Left lung (tissue), 10 donors: ENCODE results near the gene PHC3. TPM values are rescaled to one million over a fixed set of nuclear protein-coding genes. Genes with fewer than 3 reads are reported as not detected.
A peak's percentile ranks its signal among the peaks of the same experiment; 100 is the strongest.

ENCODE experiments used
- ATAC-seq: fragments of 200-7000 bp; cut with Tn5 transposase; one replicate; pipeline ENCODE4 v1.9.1; 2020; ENCODE audit warnings: moderate library complexity
- DNase-seq, 4 donors: peaks; one replicate each; pipeline ENCODE4 v3.0.0-alpha.2; 2013 to 2020
- H3K27ac ChIP-seq, 2 donors: fragments of 200-600 bp; sonication (generic) in 1 of 2; one replicate each; pipeline versions ENCODE4 v1.5.0 to v1.8.0; 2020 to 2021
- H3K27me3 ChIP-seq, 2 donors: fragments of 200-600 bp; sonication (generic) in 1 of 2; one replicate each; pipeline versions ENCODE4 v1.5.0 to v1.8.0; 2020 to 2021
- H3K36me3 ChIP-seq, 2 donors: fragments of 200-600 bp; sonication (generic) in 1 of 2; one replicate each; pipeline versions ENCODE4 v1.5.0 to v1.8.0; 2020 to 2021
- H3K4me1 ChIP-seq, 2 donors: fragments of 200-600 bp; one replicate each; pipeline ENCODE4 v1.8.0; 2021
- H3K4me3 ChIP-seq, 2 donors: fragments of 200-600 bp; sonication (generic) in 1 of 2; one replicate each; pipeline versions ENCODE4 v1.5.0 to v1.8.0; 2020 to 2021; ENCODE audit warnings: mild to moderate bottlenecking in 1 of 2
- H3K9me3 ChIP-seq, 2 donors: fragments of 200-600 bp; sonication (generic) in 1 of 2; one replicate each; pipeline versions ENCODE4 v1.5.0 to v1.8.0; 2020 to 2021
- CTCF ChIP-seq, 2 donors: fragments of 200-600 bp; sonication (generic) in 1 of 2; IDR thresholded peaks; one replicate each; pipeline versions ENCODE4 v1.5.0 to v1.8.0; 2021; ENCODE audit warnings: antibody characterized with exemption in 2 of 2
- intact Hi-C, 2 donors: fragments of 100-400 bp; cut with DNase I; formaldehyde crosslinking; loops; one replicate each; pipeline versions ENCODE4 v1.11.2 to v1.14.2; 2022
- polyA plus RNA-seq, 6 donors: library from polyadenylated mRNA; unstranded; fragments of 120-200 nt; gene quantifications; one replicate each; pipeline ENCODE4 v1.2.1, GENCODE V29; 2013; ENCODE audit not compliant: insufficient read length in 6 of 6
- total RNA-seq, 2 donors: library from RNA; stranded (reverse); fragmentation: NEBNext Ultra II Directional; extraction: Animal tissue kit (Norgen Biotek cat#: 25700); gene quantifications; one replicate each; pipeline ENCODE4 v1.2.1, GENCODE V29; 2021
- donor health status: DM: no; HTN: yes; CAD: no.
- donor health status: DM: no; HTN: no; CAD: no.

Gene PHC3
- total and polyA plus RNA-seq, 8 donors: 35.5 to 66.3 (median 47.1) TPM

- no peak for DNase-seq
- H3K27ac ChIP-seq: no peak overlapping the region
- no peak for TF ChIP-seq CTCF (IDR thresholded peaks at IDR 0.05)
- intact Hi-C loops: no loop called here
- peaks cover 0 to 13% of the 10 kb centered on the region in 2 donors for H3K4me1 ChIP-seq
- H3K36me3 ChIP-seq: no peaks in the 10 kb centered on the region
- H3K9me3 ChIP-seq: no peaks in the 10 kb centered on the region
- ATAC-seq: no peak
- H3K27me3 ChIP-seq: no peaks in the 10 kb centered on the region
- no peak overlapping the region for H3K4me3 ChIP-seq
Observed at GRCh38 chr3:170054204-170054603, 127.3 kb downstream of the PHC3 start.

GRCh38 chr3:170052398-170052797 lies 129.1 kb downstream of the PHC3 start:
- no peak for TF ChIP-seq CTCF (IDR thresholded peaks at IDR 0.05)
- intact Hi-C loops: no loop called here
- no peaks in the 10 kb centered on the region for H3K36me3 ChIP-seq
- DNase-seq (no peak), ATAC-seq (no peak)
- H3K9me3 ChIP-seq: no peaks in the 10 kb centered on the region
- no peak overlapping the region for H3K4me3 ChIP-seq
- H3K27ac ChIP-seq: no peak overlapping the region
- H3K4me1 ChIP-seq: peaks cover 0 to 8% of the 10 kb centered on the region in 2 donors
- no peaks in the 10 kb centered on the region for H3K27me3 ChIP-seq

GRCh38 chr3:170050753-170051152 lies 130.8 kb downstream of the PHC3 start:
- Histone ChIP-seq H3K36me3 (no peaks in the 10 kb centered on the region), H3K4me3 (no peak overlapping the region), H3K9me3 (no peaks in the 10 kb centered on the region), H3K27me3 (no peaks in the 10 kb centered on the region), H3K4me1 (peaks cover 0 to 19% of the 10 kb centered on the region in 2 donors), H3K27ac (peak overlapping the region in 1 of 2 donors; percentile 57)
- TF ChIP-seq CTCF (IDR thresholded peaks at IDR 0.05): no peak
- intact Hi-C loops: no loop called here
- ATAC-seq: peak; percentile 56
- DNase-seq: no peak

GRCh38 chr3:170049146-170050000 lies 132.2 kb downstream of the PHC3 start:
- Histone ChIP-seq H3K36me3 (no peaks in the 10 kb centered on the region), H3K9me3 (no peaks in the 10 kb centered on the region), H3K4me1 (peaks cover 0 to 31% of the 10 kb centered on the region in 2 donors), H3K27ac (peak overlapping the region; percentile 57 to 65), H3K27me3 (no peaks in the 10 kb centered on the region), H3K4me3 (no peak overlapping the region)
- no peak for TF ChIP-seq CTCF (IDR thresholded peaks at IDR 0.05)
- DNase-seq (peak in 2 of 4 donors; percentile 52 to 58), ATAC-seq (peak; percentile 64)
- intact Hi-C loops: no loop called here

GRCh38 chr3:170047133-170047404 lies 134.5 kb downstream of the PHC3 start:
- Histone ChIP-seq H3K9me3 (no peaks in the 10 kb centered on the region), H3K4me3 (no peak overlapping the region), H3K36me3 (no peaks in the 10 kb centered on the region), H3K27ac (peak overlapping the region; percentile 63 to 81), H3K27me3 (no peaks in the 10 kb centered on the region), H3K4me1 (peaks cover 0 to 32% of the 10 kb centered on the region in 2 donors)
- no peak for TF ChIP-seq CTCF (IDR thresholded peaks at IDR 0.05)
- DNase-seq: no peak
- ATAC-seq: no peak
- intact Hi-C loops: no loop called here
